ENCODE data around the gene COL15A1.

COL15A1 gene

GRCh38 chr9:99114049-99114440, 170.3 kb downstream of the COL15A1 start:
- no peak for TF ChIP-seq CTCF (IDR thresholded peaks at IDR 0.05; ENCODE audit: low read depth, low read length)
- no peak for DNase-seq (ENCODE audit: extremely low read depth, low read depth)

DNA sequence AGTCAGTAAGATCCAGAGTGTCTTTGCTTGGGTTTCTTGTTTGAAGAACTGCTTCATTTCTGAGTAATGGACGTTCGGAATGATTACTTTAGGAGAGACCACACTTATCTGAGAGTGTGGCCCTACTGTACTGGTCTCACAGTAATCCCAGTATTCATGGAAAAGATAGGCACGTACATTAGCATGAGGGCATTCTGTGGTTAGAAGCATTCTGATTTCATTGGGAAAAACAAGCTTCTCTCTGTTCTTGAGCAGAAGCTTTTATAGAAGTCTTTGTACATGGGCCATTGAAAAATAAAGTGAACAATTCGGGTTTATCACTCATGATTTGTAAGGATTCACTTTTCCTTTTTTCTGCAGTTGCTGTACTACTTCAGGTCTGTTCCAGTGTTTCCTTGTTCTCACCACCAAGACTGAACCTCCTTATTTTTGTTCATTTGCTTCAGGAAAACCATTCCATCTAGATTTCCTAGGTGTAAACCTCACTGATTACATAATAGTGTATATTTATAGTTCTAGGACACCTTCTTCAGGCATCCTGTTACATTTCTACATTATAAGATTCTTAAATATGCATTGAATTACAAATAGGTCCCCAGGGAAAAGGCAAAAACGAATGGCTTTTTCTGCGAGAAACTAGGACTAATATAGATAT, 171.3 kb downstream of the COL15A1 start:
- no peak for TF ChIP-seq CTCF (IDR thresholded peaks at IDR 0.05; ENCODE audit: low read depth, low read length)
- DNase-seq (ENCODE audit: extremely low read depth, low read depth) = no peak

DNA sequence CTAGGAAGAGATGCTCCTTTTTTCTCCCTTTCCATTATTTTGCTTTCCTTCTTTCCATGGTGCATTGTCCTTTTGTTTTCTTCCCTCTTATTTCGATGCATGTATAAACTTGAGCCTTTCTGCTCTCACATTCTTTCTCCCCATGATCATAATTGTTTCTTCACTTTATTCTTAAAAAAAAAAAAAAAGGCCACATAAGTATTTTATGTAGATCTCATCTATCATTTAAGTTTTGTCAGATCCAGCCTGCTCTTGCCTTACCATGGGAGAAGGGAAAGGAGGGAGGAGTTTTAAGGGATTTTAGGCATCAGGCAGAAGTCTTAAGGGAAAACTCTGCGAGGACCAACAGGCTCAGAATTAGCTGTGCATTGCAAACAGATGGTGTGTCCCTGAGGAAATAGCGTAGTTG, 172.3 kb downstream of the COL15A1 start:
- DNase-seq (ENCODE audit: extremely low read depth, low read depth) = no peak
- no peak for TF ChIP-seq CTCF (IDR thresholded peaks at IDR 0.05; ENCODE audit: low read depth, low read length)

GRCh38 chr9:99118782-99119466, 175.2 kb downstream of the COL15A1 start:
- no peak for TF ChIP-seq CTCF (IDR thresholded peaks at IDR 0.05; ENCODE audit: low read depth, low read length)
- DNase-seq (ENCODE audit: extremely low read depth, low read depth) = no peak

DNA sequence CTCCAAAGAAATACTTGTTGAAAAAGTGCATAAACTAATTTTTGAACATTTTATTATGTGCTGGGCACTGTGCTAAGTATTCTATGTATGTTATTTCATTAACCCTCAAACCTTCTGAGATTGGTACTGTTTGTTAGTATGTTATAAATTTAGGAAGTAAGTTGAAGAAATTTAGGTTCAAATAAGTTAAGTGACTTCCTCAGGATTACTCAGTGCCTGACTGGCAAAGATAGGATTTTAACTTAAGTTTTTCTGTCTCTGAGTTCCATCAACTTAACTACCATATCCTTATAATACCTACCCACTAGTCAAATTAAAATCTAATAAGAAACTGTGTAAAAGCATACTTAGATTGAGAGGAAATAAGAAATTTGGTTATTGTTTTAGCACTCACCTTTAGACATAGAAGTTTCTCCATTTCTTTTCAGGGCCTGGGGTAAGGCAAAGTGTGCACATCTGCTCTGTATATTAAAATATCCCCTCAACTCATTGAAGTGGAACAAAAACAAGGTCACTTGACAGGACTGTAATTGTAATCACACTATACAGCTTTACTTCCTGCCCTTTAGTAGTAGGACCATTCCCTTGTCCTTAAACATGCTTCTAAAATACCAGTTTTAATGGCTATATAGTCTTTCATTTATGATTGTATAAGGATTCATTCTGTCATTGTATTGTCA, 176.4 kb downstream of the COL15A1 start:
- TF ChIP-seq CTCF (IDR thresholded peaks at IDR 0.05; ENCODE audit: low read depth, low read length) = no peak
- DNase-seq (ENCODE audit: extremely low read depth, low read depth) = no peak
